HG03045 (cell line): ENCODE data around the gene ADAMTS17.

Experiments
- ATAC-seq: cut with Tn5 transposase; IDR thresholded peaks from one replicate; pipeline ENCODE4 v1.9.1; 2021; ENCODE audit warnings: mild to moderate bottlenecking, moderate library complexity; ENCODE audit not compliant: unreplicated experiment

ADAMTS17 gene

GRCh38 chr15:100227781-100228180 lies 114.0 kb downstream of the ADAMTS17 start:
- no peak for ATAC-seq

GRCh38 chr15:100226107-100226506 lies 115.7 kb downstream of the ADAMTS17 start:
- ATAC-seq = no peak

GRCh38 chr15:100224206-100225185 lies 117.3 kb downstream of the ADAMTS17 start:
- no peak for ATAC-seq

GRCh38 chr15:100222349-100222715 lies 119.4 kb downstream of the ADAMTS17 start:
- no peak for ATAC-seq

- ATAC-seq = no peak
These were observed 120.1 kb downstream of the ADAMTS17 start for GRCh38 chr15:100221471-100222348.

- no peak for ATAC-seq
These were observed 121.6 kb downstream of the ADAMTS17 start for GRCh38 chr15:100220058-100220768.

GRCh38 chr15:100218434-100218833 lies 123.3 kb downstream of the ADAMTS17 start:
- no peak for ATAC-seq

- ATAC-seq = no peak
These were observed 125.6 kb downstream of the ADAMTS17 start for GRCh38 chr15:100216182-100216581.

GRCh38 chr15:100215843-100216169 lies 126.0 kb downstream of the ADAMTS17 start:
- ATAC-seq = no peak

GRCh38 chr15:100215031-100215842 lies 126.5 kb downstream of the ADAMTS17 start:
- ATAC-seq = no peak

GRCh38 chr15:100211855-100212850 lies 129.6 kb downstream of the ADAMTS17 start:
- ATAC-seq = no peak

GRCh38 chr15:100210338-100210737 lies 131.4 kb downstream of the ADAMTS17 start:
- ATAC-seq = no peak

GRCh38 chr15:100208921-100209603 lies 132.7 kb downstream of the ADAMTS17 start:
- ATAC-seq = no peak

- ATAC-seq = no peak
These were observed 134.7 kb downstream of the ADAMTS17 start for GRCh38 chr15:100207053-100207452.

- no peak for ATAC-seq
These were observed 135.1 kb downstream of the ADAMTS17 start for GRCh38 chr15:100206643-100207042.

GRCh38 chr15:100205549-100206295 lies 136.1 kb downstream of the ADAMTS17 start:
- ATAC-seq = no peak

- no peak for ATAC-seq
These were observed 137.0 kb downstream of the ADAMTS17 start for GRCh38 chr15:100204771-100205170.

GRCh38 chr15:100204211-100204610 lies 137.6 kb downstream of the ADAMTS17 start:
- no peak for ATAC-seq
